K562 (cell line): ENCODE measurements around the gene HEG1. TPM values are rescaled to one million over a fixed set of nuclear protein-coding genes. Genes with fewer than 3 reads are reported as not detected.

ENCODE experiments used
- ATAC-seq: fragments of 200-7000 bp; cut with Tn5 transposase; 3 replicates; pipeline ENCODE4 v1.9.1; 2020; ENCODE audit warnings: moderate library complexity
- BruUV-seq: library from RNA; stranded (reverse); fragments of 400-500 nt; replicated peaks from 2 replicates; lab custom pipeline; 2021; lab: Mats Ljungman, UMichigan
- CTCF ChIA-PET: fragments of 300-600 bp; formaldehyde crosslinking; extraction: SDS; loops from one replicate; lab custom pipeline; 2021; ENCODE audit warnings: low intra/inter-chr PET ratio; lab: Yijun Ruan, JAX
- POLR2A ChIA-PET: fragments of 300-600, 350-650 bp; sonication (Branson Sonifier 250); formaldehyde crosslinking; extraction: SDS; loops from one replicate; lab custom pipeline; 2021; ENCODE audit warnings: antibody characterized with exemption, inconsistent platforms; lab: Yijun Ruan, JAX
- DNase-seq, 4 experiments: peaks; one replicate each; pipeline versions ENCODE4 v3.0.0 to v3.0.0-alpha.2; 2011 to 2018; ENCODE audit warnings: low spot score in 3 of 4, mixed read lengths in 3 of 4; ENCODE audit errors: extremely low read depth in 1 of 4
- FAIRE-seq: peaks from 2 replicates; lab custom pipeline; 2011; peaks lifted over from hg19 to GRCh38; lab: Jason Lieb, UNC
- H2AFZ ChIP-seq: 2 replicates; pipeline ENCODE4 v1.6.0; 2011; ENCODE audit warnings: low read depth, low read length, control low read depth, inconsistent platforms
- H3K27ac ChIP-seq: fragments of 200-600 bp; 3 replicates; pipeline ENCODE4 v1.8.0; 2011; ENCODE audit warnings: low read depth, mild to moderate bottlenecking, control low read depth, inconsistent platforms, low read length, moderate library complexity, mixed read lengths; ENCODE audit errors: extremely low read depth
- H3K27me3 ChIP-seq, 2 experiments: fragments of 300-600 bp in 1 of 2; 2 replicates in 1 of 2; 3 replicates in 1 of 2; pipeline versions ENCODE4 v1.6.0 to v1.8.0; 2011; ENCODE audit warnings: inconsistent platforms in 2 of 2, low read length in 2 of 2, mild to moderate bottlenecking in 1 of 2, mixed read lengths in 1 of 2, moderate library complexity in 1 of 2; ENCODE audit not compliant: control insufficient read depth in 2 of 2, insufficient read depth in 2 of 2
- H3K36me3 ChIP-seq: fragments of 300-600 bp; 3 replicates; pipeline ENCODE4 v1.8.0; 2011; ENCODE audit warnings: mild to moderate bottlenecking, low read length, inconsistent platforms; ENCODE audit not compliant: control insufficient read depth, insufficient read depth
- H3K4me1 ChIP-seq, 2 experiments: fragments of 200-600 bp in 1 of 2; replicated peaks in 1 of 2; 2 replicates in 1 of 2; 3 replicates in 1 of 2; pipeline versions ENCODE4 v1.5.1 to v1.8.0; 2011; ENCODE audit warnings: inconsistent platforms in 2 of 2, low read length in 2 of 2, mild to moderate bottlenecking in 1 of 2, mixed read lengths in 1 of 2, moderate library complexity in 1 of 2; ENCODE audit not compliant: control insufficient read depth in 2 of 2, insufficient read depth in 2 of 2
- H3K4me2 ChIP-seq: 2 replicates; pipeline ENCODE4 v1.6.1; 2011; ENCODE audit warnings: low read length, control low read depth, inconsistent platforms, mixed read lengths; ENCODE audit not compliant: insufficient read depth
- H3K4me3 ChIP-seq: fragments of 200-600 bp; sonication (generic), shearing (Covaris generic); 2 replicates; pipeline ENCODE4 v1.5.1; 2016; ENCODE audit warnings: control low read depth, inconsistent platforms
- H3K79me2 ChIP-seq: fragments of 200-600 bp; 3 replicates; pipeline ENCODE4 v1.8.0; 2011; ENCODE audit warnings: low read length, inconsistent platforms; ENCODE audit not compliant: control insufficient read depth, insufficient read depth
- H3K9ac ChIP-seq, 2 experiments: 2 replicates each; pipeline versions ENCODE4 v1.6.0 to v1.6.1; 2011; ENCODE audit warnings: low read depth in 2 of 2, low read length in 2 of 2, control low read depth in 1 of 2, inconsistent platforms in 1 of 2, mild to moderate bottlenecking in 1 of 2, mixed read lengths in 1 of 2; ENCODE audit not compliant: insufficient read depth in 1 of 2
- H3K9me1 ChIP-seq: one replicate; pipeline ENCODE4 v1.6.0; 2011; ENCODE audit warnings: inconsistent platforms, mild to moderate bottlenecking, low read length, moderate library complexity; ENCODE audit not compliant: control insufficient read depth, insufficient read depth
- H3K9me3 ChIP-seq: replicated peaks from 2 replicates; pipeline ENCODE4 v1.5.1; 2011; ENCODE audit warnings: low read depth, low read length, inconsistent platforms; ENCODE audit not compliant: control insufficient read depth, insufficient read depth
- H4K20me1 ChIP-seq: replicated peaks from 2 replicates; pipeline ENCODE4 v1.6.1; 2011; ENCODE audit warnings: low read length, inconsistent platforms, mixed read lengths; ENCODE audit not compliant: control insufficient read depth, insufficient read depth
- BDP1 ChIP-seq: IDR thresholded peaks from 3 replicates; pipeline ENCODE4 v1.6.1; 2011; ENCODE audit not compliant: insufficient read length, insufficient read depth
- NR1H2 ChIP-seq: sonication (generic); formaldehyde crosslinking; IDR thresholded peaks from 2 replicates; pipeline ENCODE4 v1.4.0; 2020; ENCODE audit warnings: mild to moderate bottlenecking, missing genetic modification reagents
- ZBTB8A ChIP-seq: fragments of 450-650 bp; IDR thresholded peaks from 2 replicates; pipeline ENCODE4 v1.6.1; 2018; ENCODE audit warnings: mild to moderate bottlenecking, moderate library complexity; ENCODE audit not compliant: partially characterized antibody
- ZFP1 ChIP-seq: fragments of 450-650 bp; formaldehyde crosslinking; IDR thresholded peaks from 2 replicates; pipeline ENCODE4 v1.4.0; 2020; ENCODE audit warnings: mild to moderate bottlenecking, mixed read lengths
- ZNF165 ChIP-seq: fragments of 250-450 bp; sonication (Bioruptor Pico); IDR thresholded peaks from 2 replicates; pipeline ENCODE4 v1.4.0; 2020; ENCODE audit warnings: borderline replicate concordance
- ZNF655 ChIP-seq: fragments of 250-450 bp; sonication (Bioruptor Pico); IDR thresholded peaks from 2 replicates; pipeline ENCODE4 v1.5.0; 2021
- WGBS: fragments of 100-300 bp; shearing (Covaris generic); methylation state at CpG from one replicate; pipeline ENCODE4 v1.1.6; 2016; ENCODE audit warnings: low coverage, mixed read lengths; ENCODE audit not compliant: insufficient coverage; ENCODE audit errors: missing lambda C conversion rate; 5-methylcytosine and 5-hydroxymethylcytosine counted together
- in situ Hi-C: fragments of 300-500 bp; cut with MboI; formaldehyde crosslinking; loops from 4 replicates; pipeline ENCODE4 v1.15.0; 2018; ENCODE audit warnings: inconsistent platforms, mixed read lengths
- intact Hi-C: fragments of 100-400 bp; cut with micrococcal nuclease; formaldehyde crosslinking; loops from 2 replicates; pipeline ENCODE4 v1.14.2; 2022
- polyA plus RNA-seq, 8 experiments: library from polyadenylated mRNA; depleted of rRNA in 4 of 8; stranded (reverse) in 5 of 8; unstranded in 3 of 8; fragments of >200 nt; fragmentation: Nextera tagmentation in 2 of 8; fragmentation: Illumina TruSeq in 1 of 8; extraction: Ambion mirVana in 2 of 8; extraction: Trizol in 1 of 8; gene quantifications; 2 replicates each; pipeline versions ENCODE4 v1.2.1 to v1.2.3, GENCODE V29; 2011 to 2014; ENCODE audit warnings: inconsistent platforms in 1 of 8, missing spikeins in 1 of 8
- total RNA-seq, 7 experiments: library from RNA; depleted of rRNA in 6 of 7; stranded (reverse); fragments of >200 nt in 6 of 7; fragmentation: Illumina TruSeq in 2 of 7; extraction: Trizol in 2 of 7; gene quantifications; 2 replicates each; pipeline versions ENCODE4 v1.2.1 to v1.2.3, GENCODE V29; 2011 to 2021; ENCODE audit warnings: low replicate concordance in 1 of 7

The HEG1 gene
- total and polyA plus RNA-seq, 9 of the 15 experiments (the other 6 are each of a cell fraction or from before 2014, with no cell fraction given), result 0.24 TPM; not detected in 8

DNA sequence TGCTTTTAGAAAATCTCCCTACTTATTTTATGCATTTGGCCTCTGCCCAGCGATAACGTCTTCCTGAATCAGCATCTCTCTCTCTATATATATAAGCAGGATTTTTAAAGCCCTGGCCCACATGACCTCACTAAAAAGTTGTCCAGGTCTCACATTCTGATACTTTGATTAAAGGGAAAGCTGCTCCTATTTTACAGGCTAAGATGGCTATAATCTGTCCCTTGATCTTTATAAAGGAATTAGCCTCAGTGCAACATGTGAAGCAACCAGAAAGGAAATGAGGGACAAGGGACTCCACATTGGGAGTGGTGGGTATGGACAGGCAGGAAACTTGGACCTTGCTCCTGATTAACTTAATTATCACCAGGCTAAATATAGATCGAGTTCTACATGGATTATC is 95.7 kb downstream of the HEG1 start:
- TF ChIP-seq ZNF165 (CRISPR knock-in tag) (no peak), ZNF655 (no peak), ZFP1 (CRISPR knock-in tag) (no peak), ZBTB8A (no peak), BDP1 (no peak), NR1H2 (CRISPR knock-in tag) (no peak)
- 0% methylated on average over 3 of the region's 3 CpGs for WGBS
- Histone ChIP-seq H2AFZ (no peak overlapping the region), H3K9me3 (no peaks in the 10 kb centered on the region), H3K4me2 (no peak overlapping the region), H4K20me1 (no peaks in the 10 kb centered on the region), H3K27me3 (no peaks in the 10 kb centered on the region; a peak in 1 of 5 replicates), H3K4me3 (no peak overlapping the region), H3K4me1 (no peaks in the 10 kb centered on the region), H3K79me2 (no peaks in the 10 kb centered on the region), H3K27ac (no peak overlapping the region), H3K9ac (no peak overlapping the region), H3K36me3 (no peaks in the 10 kb centered on the region), H3K9me1 (no peaks in the 10 kb centered on the region)
- intact Hi-C loops (no loop called here), in situ Hi-C loops (no loop called here)
- BruUV-seq, result no TSS peak
- ChIA-PET CTCF (no interaction called here), POLR2A (interaction anchor here (0.7 kb wide), 1 partner anchor 20 kb away, joined by 3 read pairs; no protein-coding TSS in a partner anchor)
- FAIRE-seq, result no peak
- no peak for ATAC-seq
- no peak for DNase-seq
